GM19025 (cell line): ENCODE data around the gene SP3.
A peak's percentile ranks its signal among the peaks of the same experiment; 100 is the strongest.

ENCODE experiments used
- ATAC-seq: cut with Tn5 transposase; IDR thresholded peaks from one replicate; pipeline ENCODE4 v1.9.1; 2021; ENCODE audit warnings: mild to moderate bottlenecking, low read depth, moderate library complexity; ENCODE audit not compliant: unreplicated experiment

SP3 gene

DNA sequence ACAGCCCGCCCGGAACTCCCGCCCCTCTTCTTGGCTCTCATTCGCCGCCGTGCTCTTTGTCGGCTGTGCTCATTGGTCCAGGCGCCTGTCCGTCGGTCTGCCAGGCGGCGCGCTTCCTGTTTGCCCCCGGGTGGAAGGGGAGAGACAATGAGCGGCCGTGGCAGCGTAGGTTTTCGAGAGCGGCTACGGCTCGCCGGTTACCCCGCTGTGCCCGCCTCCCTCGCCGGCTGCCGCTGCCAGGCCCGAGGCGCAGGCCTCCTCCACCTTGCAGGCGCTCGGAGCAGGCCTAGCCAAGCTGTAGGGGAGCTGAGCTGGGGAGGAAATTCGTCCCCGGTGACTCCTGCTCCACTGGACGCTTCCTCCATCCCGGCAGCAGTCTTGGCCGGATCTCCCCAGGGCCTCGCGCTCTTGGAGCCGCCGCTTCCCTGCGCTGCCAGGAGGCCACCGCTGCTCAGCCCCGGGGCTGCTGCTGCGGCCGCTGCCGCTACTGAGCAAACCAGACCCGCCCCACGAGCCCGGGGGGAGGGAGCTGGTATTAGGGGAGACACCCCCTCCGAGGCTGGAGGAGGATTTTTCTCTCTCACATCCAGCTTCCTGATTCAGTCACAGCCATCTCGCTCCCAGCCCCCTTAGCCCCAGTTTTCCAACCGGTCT lies at the start of gene SP3:
Gene SP3 (minus strand): TSS at position 2 of the 654 bp plus-strand sequence. CDS start 202 bp downstream, outside the sequence.
- peak; percentile 65 for ATAC-seq

GRCh38 chr2:174014699-174015070 lies 49.5 kb upstream of the SP3 start:
- no peak for ATAC-seq

- ATAC-seq: no peak
Observed at GRCh38 chr2:174014011-174014698, 49.0 kb upstream of the SP3 start.

DNA sequence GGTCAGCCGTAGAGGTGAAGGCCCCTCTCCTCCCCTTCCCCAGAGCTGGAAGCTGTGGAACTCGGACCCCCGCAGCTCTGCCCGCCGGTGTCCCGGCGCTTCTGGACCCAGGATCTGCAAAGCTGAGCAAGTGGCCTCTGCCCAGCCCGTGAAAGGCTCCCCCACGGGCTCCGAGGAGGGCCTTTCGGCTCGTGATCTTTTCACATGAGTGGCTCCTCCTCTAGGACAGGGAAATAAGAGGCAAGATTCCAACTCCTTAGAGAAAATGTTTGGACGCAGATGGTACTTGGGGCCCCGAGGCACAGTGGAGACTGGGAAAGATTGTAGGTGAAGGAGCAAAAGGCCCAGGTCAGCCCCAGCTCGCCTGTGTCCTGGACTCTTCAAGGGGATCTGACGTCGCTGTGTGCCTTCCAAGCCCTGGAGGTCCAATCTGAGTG lies 48.2 kb upstream of the SP3 start:
- ATAC-seq: no peak

GRCh38 chr2:174012347-174013314 lies 47.5 kb upstream of the SP3 start:
- no peak for ATAC-seq

- ATAC-seq: no peak
Observed at GRCh38 chr2:174011796-174012195, 46.6 kb upstream of the SP3 start.

DNA sequence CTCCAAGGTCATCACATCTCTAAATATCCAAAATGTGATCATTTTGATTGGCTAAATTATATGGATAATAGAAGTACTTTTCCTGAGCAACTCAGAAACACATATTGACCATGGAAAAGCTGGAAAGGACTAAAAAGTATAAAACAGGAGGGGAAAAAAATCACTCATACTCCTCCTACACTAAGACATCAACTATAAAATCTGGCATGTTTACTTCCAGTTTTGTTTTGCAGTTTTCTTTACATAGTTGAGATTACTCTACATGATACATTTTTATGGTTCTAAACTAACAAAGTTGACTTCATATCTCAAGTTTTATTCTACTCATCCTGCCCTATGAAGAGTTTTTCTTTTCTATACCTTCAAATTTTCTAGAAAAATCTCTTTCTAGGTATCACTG lies 46.0 kb upstream of the SP3 start:
- no peak for ATAC-seq

- ATAC-seq: no peak
Observed at GRCh38 chr2:174009488-174010223, 44.5 kb upstream of the SP3 start.

GRCh38 chr2:174008720-174009119 lies 43.5 kb upstream of the SP3 start:
- ATAC-seq: no peak

- ATAC-seq: no peak
Observed at GRCh38 chr2:174007010-174007409, 41.8 kb upstream of the SP3 start.

- no peak for ATAC-seq
Observed at GRCh38 chr2:174005801-174006419, 40.7 kb upstream of the SP3 start.

DNA sequence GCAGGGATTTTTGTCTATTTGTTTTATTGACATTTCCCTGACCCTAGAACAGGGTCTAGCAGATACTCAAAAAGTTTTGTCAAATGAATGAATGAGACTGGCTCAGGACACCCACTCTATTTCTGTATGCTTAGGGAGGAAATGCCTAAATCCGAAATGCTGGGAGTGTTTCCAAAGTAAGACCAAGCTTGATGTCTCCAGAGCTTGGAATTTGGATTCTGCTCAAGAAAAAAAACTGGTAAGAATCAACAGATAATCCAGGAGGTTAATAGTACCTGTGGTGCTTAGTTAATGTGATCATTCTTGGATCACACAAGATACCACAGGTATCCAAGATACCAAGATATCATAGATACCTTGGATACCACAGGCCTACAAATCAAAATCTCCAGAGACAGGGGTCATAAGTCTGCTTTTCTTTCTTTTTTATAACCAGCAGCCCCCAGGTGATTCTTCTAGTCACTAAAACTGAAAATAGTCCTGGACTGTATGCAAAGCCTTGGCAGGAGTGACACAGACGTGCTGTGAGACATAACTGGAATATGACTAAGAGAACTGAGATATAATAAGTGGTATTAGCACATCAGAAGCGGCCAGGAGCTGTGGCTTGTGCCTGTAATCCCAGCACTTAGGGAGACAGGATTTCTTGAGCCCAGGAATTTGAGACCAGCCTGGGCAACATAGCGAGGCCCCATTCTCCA lies 39.9 kb upstream of the SP3 start:
- peak; percentile 61 for ATAC-seq

DNA sequence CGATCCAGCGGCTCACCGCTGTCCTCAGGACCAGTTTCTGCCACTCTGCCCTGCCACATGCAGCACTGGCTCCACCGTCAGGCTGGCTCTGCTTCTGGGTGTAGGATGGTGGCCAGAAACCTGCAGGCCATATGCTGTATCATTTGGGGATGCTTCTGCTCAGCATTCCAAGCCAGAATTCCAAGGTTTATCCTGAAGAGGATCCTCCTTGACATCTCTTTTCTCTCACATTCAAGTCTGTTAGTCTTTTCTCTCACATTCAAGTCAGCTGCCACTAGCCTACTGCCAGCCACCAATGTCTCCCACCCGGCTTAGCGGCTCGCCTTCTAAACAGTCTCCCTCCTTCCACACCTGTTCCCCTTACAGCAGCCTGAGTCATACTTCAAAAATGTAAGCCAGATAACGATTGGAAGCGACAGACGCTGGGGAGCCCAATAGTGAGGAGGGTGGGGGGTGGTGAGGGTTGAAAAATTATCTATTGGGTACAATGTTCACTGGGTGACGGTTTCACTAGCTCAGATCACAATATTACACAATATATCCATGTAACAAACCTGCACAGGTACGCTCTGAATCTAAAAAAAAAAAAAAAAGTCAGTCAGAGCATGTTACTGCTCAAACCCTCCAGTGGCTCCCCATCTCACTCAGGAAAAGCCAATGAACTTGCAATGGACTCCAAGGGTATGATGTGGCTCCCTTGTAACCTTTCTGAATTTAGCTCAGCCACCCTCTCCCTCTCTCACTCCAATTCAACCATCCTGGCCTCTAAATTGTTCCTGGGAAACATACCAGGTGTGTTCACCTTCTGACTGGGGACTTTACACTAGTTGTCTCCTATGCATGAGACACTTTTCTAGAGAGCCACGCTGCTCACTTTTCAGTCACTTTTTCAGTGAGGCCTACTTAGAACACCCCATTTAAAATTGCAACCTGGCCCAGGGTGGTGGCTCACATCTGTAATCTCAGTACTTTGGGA lies 38.8 kb upstream of the SP3 start:
- ATAC-seq: no peak

- ATAC-seq: no peak
Observed at GRCh38 chr2:174002679-174003078, 37.5 kb upstream of the SP3 start.

DNA sequence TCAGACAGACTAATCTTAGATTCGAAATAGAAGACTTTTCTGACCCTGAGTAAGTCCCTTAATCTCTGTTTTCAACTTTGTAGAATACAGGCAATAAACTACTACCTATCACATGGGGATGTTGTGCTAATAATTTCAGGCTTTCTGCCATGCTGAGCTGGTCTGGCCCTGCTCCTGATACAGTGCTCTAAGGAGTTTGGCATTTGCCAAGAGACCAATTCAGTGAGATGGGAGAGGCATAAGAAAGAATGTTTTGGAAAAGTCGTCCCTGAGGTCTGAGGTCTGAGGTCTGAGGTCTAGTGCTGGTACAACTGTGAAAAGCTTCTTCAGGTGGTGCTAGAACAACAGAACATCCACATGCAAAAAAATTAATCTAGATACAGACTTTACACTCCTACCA lies 35.9 kb upstream of the SP3 start:
- no peak for ATAC-seq

GRCh38 chr2:173999724-174000123 lies 34.6 kb upstream of the SP3 start:
- no peak for ATAC-seq

GRCh38 chr2:173999272-173999671 lies 34.1 kb upstream of the SP3 start:
- ATAC-seq: no peak

DNA sequence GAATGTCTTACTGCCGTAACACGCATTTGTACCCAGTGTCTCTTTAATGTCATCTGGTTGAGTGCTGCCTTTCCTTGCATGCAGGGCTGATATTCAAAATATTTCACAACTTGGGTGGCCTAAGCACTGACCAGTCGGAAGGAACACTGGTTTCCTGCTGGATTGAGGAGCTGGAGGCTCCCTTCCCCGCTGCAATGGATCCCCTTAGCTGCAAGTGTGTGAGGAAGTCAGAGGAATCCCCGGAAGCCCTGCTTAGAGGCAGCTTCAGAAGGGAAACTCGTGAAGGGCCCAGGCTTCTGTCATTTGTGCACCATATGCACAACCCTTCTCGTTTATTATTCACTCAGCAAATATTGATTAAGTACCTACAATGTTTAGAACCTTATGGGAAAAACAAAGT lies 33.2 kb upstream of the SP3 start:
- no peak for ATAC-seq
